ENCODE data around the gene MLANA. TPM values are rescaled to one million over a fixed set of nuclear protein-coding genes. Genes with fewer than 3 reads are reported as not detected.
"Not testable (repeated sequence)": the region's sequence is repeated elsewhere in the genome, so short reads cannot be mapped to it uniquely, and the experiment has no call there.

MLANA gene
- total RNA-seq, 4 donors from 2014 or later: 20.0 to 47.4 (median 37.6) TPM

DNA sequence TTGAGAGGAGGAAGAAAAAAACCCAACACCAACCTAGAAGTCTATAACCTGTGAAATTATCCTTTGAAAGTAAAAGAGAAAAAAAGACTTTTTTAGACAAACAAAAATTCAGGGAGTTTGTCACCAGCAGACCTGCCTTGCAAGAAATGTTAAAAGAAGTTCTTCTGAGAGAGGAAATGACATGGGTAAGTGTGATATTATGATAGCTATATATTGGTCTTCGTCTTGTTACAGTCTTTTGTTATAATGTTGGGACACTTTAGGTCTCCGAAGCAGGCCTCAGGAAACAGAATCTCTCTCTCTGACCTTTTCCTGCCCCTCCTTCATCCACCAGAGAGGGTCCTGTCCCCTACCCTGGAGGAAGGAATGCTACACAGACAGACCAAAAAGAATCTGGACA, 16.6 kb upstream of the MLANA start:
- 97% methylated on average over 2 of the region's 2 CpGs for WGBS

DNA sequence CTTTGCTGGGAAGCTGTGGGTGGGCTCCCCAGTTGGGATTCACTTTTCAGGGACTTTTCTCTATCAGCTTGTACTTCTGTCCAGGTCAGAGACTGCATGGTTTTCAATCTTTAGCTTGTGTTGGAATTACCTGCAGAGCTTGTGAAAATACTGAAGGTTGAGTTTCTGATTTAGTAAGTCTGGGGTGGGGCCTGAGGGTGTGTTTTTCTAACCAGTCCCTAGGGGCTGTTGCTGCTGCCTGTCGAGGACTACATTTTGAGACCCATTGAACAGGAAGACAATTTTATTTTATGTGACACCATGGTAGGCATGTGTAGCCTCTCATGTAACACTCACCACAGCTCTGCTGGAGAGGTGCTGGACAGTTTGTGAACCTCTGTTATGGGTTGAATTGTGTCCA, 14.7 kb upstream of the MLANA start:
- H3K4me1 ChIP-seq: peaks cover 5% of the 10 kb centered on the region
- no peak for DNase-seq (ENCODE audit: low spot score in 2 of 2)
- H3K36me3 ChIP-seq: no peaks in the 10 kb centered on the region
- TF ChIP-seq EP300 (IDR thresholded peaks at IDR 0.05) (no peak), POLR2AphosphoS5 (IDR thresholded peaks at IDR 0.05) (no peak), POLR2A (IDR thresholded peaks at IDR 0.05) (no peak)
- TF ChIP-seq, protein P1, sequence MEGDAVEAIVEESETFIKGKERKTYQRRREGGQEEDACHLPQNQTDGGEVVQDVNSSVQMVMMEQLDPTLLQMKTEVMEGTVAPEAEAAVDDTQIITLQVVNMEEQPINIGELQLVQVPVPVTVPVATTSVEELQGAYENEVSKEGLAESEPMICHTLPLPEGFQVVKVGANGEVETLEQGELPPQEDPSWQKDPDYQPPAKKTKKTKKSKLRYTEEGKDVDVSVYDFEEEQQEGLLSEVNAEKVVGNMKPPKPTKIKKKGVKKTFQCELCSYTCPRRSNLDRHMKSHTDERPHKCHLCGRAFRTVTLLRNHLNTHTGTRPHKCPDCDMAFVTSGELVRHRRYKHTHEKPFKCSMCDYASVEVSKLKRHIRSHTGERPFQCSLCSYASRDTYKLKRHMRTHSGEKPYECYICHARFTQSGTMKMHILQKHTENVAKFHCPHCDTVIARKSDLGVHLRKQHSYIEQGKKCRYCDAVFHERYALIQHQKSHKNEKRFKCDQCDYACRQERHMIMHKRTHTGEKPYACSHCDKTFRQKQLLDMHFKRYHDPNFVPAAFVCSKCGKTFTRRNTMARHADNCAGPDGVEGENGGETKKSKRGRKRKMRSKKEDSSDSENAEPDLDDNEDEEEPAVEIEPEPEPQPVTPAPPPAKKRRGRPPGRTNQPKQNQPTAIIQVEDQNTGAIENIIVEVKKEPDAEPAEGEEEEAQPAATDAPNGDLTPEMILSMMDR (IDR thresholded peaks at IDR 0.05): no peak
- H3K9me3 ChIP-seq: no peaks in the 10 kb centered on the region
- no peak overlapping the region for H3K4me3 ChIP-seq
- no peak overlapping the region for H3K27ac ChIP-seq
- no peaks in the 10 kb centered on the region for H3K27me3 ChIP-seq
- 67% methylated on average over 1 of the region's 1 CpG for WGBS

More for the DNA sequence above, 16.6 kb upstream of the MLANA start:
- Histone ChIP-seq H3K4me1 (no peaks in the 10 kb centered on the region), H3K36me3 (no peaks in the 10 kb centered on the region), H3K27me3 (no peaks in the 10 kb centered on the region), H3K4me3 (no peak overlapping the region), H3K27ac (no peak overlapping the region), H3K9me3 (no peaks in the 10 kb centered on the region)
- TF ChIP-seq, protein P1 (IDR thresholded peaks at IDR 0.05): no peak
- no peak for TF ChIP-seq EP300 (IDR thresholded peaks at IDR 0.05)
- no peak for TF ChIP-seq POLR2A (IDR thresholded peaks at IDR 0.05)
- no peak for TF ChIP-seq POLR2AphosphoS5 (IDR thresholded peaks at IDR 0.05)
- no peak for DNase-seq (ENCODE audit: low spot score in 2 of 2)

DNA sequence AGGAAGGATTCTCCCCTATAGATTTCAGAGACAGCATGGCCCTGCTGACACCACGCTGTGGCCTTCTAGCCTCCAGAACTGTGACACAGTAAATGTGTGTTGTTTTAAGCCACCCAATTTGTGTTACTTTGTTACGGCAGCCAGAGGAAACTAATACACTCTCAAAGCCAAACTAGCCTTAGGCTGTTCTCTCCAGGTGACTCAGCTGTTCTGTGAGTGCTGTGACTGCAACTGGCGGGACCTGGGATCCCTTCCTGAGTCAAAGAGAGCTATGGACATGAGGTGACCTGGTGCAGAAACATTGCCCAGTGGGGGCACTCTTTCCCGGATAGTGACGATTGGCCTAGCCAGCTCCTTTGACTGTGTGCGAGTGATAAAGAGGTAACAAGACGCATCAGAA, 14.0 kb upstream of the MLANA start:
- Histone ChIP-seq H3K9me3 (no peaks in the 10 kb centered on the region), H3K27me3 (no peaks in the 10 kb centered on the region), H3K4me1 (peaks cover 5% of the 10 kb centered on the region), H3K36me3 (no peaks in the 10 kb centered on the region), H3K27ac (no peak overlapping the region), H3K4me3 (no peak overlapping the region)
- TF ChIP-seq EP300 (IDR thresholded peaks at IDR 0.05) (no peak), POLR2A (IDR thresholded peaks at IDR 0.05) (no peak), POLR2AphosphoS5 (IDR thresholded peaks at IDR 0.05) (no peak)
- TF ChIP-seq, protein P1 (IDR thresholded peaks at IDR 0.05): no peak
- WGBS: 85% methylated on average over 7 of the region's 7 CpGs
- DNase-seq (ENCODE audit: low spot score in 2 of 2): no peak

DNA sequence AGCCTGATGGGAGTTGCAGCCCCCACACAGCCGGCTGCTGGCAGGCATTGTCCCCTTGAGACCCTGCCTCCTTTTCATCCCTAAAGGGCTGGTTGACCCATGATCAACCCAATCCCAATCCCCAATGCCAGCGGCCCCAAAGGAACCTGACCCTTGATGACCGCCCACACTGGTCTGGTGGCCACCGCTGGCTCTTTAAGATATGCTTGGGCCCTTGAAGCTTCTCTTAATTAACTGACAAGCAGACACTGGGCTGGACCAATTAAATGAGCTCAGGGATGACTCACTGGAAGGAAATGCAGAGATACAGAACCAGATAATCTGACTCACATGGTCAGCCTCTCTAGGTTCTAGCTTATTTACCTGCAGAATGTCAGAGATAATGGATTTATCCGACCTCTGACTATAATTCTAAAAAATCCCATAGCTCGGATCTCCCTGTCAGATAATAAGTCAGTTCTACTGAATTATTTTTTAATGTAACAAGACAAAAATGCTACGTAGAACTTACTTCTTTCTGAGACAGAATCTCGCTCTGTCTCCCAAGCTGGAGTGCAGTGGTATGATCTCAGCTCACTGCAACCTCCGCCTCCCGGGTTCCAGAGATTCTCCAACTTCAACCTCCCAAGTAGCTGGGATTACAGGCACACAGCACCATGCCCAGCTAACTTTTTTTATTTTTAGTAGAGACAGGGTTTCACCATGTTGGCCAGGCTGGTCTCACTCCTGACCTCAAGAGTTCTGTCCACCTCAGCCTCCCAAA, 11.1 kb upstream of the MLANA start:
- no peaks in the 10 kb centered on the region for H3K36me3 ChIP-seq
- no peak for DNase-seq (ENCODE audit: low spot score in 2 of 2)
- no peaks in the 10 kb centered on the region for H3K9me3 ChIP-seq
- H3K4me1 ChIP-seq: peaks cover 10% of the 10 kb centered on the region
- TF ChIP-seq POLR2A (IDR thresholded peaks at IDR 0.05): no peak
- TF ChIP-seq EP300 (IDR thresholded peaks at IDR 0.05): no peak
- TF ChIP-seq POLR2AphosphoS5 (IDR thresholded peaks at IDR 0.05): no peak
- TF ChIP-seq, protein P1 (IDR thresholded peaks at IDR 0.05): no peak
- H3K27ac ChIP-seq: peak overlapping the region; percentile 15
- H3K27me3 ChIP-seq: no peaks in the 10 kb centered on the region
- 56% methylated on average over 10 of the region's 10 CpGs for WGBS
- H3K4me3 ChIP-seq: no peak overlapping the region

DNA sequence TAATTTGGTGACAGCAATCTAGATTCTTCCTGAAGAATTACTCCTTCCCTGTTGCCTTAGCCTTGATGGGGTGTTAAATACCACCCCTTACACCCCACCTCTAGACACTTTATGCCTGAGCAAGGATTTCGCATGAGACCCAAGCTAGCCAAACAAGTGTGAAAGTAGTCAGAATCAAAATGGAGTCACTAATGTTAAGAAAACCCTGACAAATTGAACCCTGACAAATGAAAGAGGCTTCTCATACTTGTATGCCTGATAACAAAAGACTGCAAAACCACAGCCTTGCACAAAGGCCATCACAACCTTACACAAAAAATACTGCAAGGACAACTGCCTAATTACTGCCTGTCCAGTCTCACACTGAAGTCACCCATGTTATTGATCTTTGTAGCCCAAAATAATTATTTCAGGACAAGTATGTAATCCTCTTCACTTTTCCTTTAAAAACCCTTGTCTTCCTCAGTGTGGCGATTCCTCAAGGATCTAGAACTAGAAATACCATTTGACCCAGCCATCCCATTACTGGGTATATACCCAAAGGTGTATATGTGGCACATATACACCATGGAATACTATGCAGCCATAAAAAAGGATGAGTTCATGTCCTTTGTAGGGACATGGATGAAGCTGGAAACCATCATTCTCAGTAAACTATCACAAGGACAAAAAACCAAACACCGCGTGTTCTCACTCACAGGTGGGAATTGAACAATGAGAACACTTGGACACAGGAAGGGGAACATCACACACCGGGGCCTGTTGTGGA, 8.3 kb upstream of the MLANA start:
- H3K9me3 ChIP-seq; H3K4me1 ChIP-seq; H3K4me3 ChIP-seq; H3K27ac ChIP-seq; DNase-seq (ENCODE audit: low spot score in 2 of 2); H3K27me3 ChIP-seq; H3K36me3 ChIP-seq: not testable (repeated sequence)
- 95% methylated on average over 5 of the region's 5 CpGs for WGBS
